Stimulated activated CD4-positive, alpha-beta T cell treated with anti-CD3 and anti-CD28 coated beads, TNF-alpha, amount 100 ng/mL, for 24 hours (primary cell): ENCODE data around the gene HS3ST3A1.
"Not testable (repeated sequence)": the region's sequence is repeated elsewhere in the genome, so short reads cannot be mapped to it uniquely, and the experiment has no call there.

Experiments used
- DNase-seq, 3 experiments: peaks; one replicate each; pipeline ENCODE4 v3.0.0-alpha.2; 2020; ENCODE audit warnings: low read depth in 3 of 3

Gene HS3ST3A1

GRCh38 chr17:13538841-13539411, 62.8 kb downstream of the HS3ST3A1 start:
- DNase-seq, result no peak

- DNase-seq, result no peak
Observed at GRCh38 chr17:13537871-13538643, 63.7 kb downstream of the HS3ST3A1 start.

GRCh38 chr17:13537167-13537731, 64.5 kb downstream of the HS3ST3A1 start:
- no peak for DNase-seq

- no peak for DNase-seq
Observed at GRCh38 chr17:13534946-13535345, 66.8 kb downstream of the HS3ST3A1 start.

- no peak for DNase-seq
Observed at GRCh38 chr17:13531721-13532120, 70.0 kb downstream of the HS3ST3A1 start.

GRCh38 chr17:13525876-13526275, 75.9 kb downstream of the HS3ST3A1 start:
- no peak for DNase-seq

- DNase-seq, result no peak
Observed at GRCh38 chr17:13523164-13523563, 78.6 kb downstream of the HS3ST3A1 start.

GRCh38 chr17:13522749-13523148, 79.0 kb downstream of the HS3ST3A1 start:
- no peak for DNase-seq

GRCh38 chr17:13521784-13522183, 79.9 kb downstream of the HS3ST3A1 start:
- DNase-seq, result no peak

- no peak for DNase-seq
Observed at GRCh38 chr17:13520899-13521572, 80.7 kb downstream of the HS3ST3A1 start.

GRCh38 chr17:13518261-13519000, 83.3 kb downstream of the HS3ST3A1 start:
- DNase-seq, result no peak

GRCh38 chr17:13513039-13513405, 88.7 kb downstream of the HS3ST3A1 start:
- no peak for DNase-seq

GRCh38 chr17:13510062-13510461, 91.7 kb downstream of the HS3ST3A1 start:
- DNase-seq, result no peak

GRCh38 chr17:13509527-13509926, 92.2 kb downstream of the HS3ST3A1 start:
- no peak for DNase-seq

GRCh38 chr17:13508896-13509295, 92.8 kb downstream of the HS3ST3A1 start:
- no peak for DNase-seq

GRCh38 chr17:13503526-13503925, 98.2 kb downstream of the HS3ST3A1 start:
- no peak for DNase-seq

- DNase-seq, result no peak
Observed at GRCh38 chr17:13502263-13502662, 99.5 kb downstream of the HS3ST3A1 start.

- DNase-seq, result no peak
Observed at GRCh38 chr17:13500947-13501346, 100.8 kb downstream of the HS3ST3A1 start.

GRCh38 chr17:13498184-13498583, 103.5 kb downstream of the HS3ST3A1 start:
- no peak for DNase-seq

GRCh38 chr17:13496553-13497056, 105.1 kb downstream of the HS3ST3A1 start:
- not testable (repeated sequence) for DNase-seq

- no peak for DNase-seq
Observed at GRCh38 chr17:13495423-13495822, 106.3 kb downstream of the HS3ST3A1 start.

GRCh38 chr17:13492737-13493122, 109.0 kb downstream of the HS3ST3A1 start:
- DNase-seq, result no peak
